Hepatic stellate cell (primary cell): Measurements from ENCODE around the gene GNA12.
"Not testable (repeated sequence)": the region's sequence is repeated elsewhere in the genome, so short reads cannot be mapped to it uniquely, and the experiment has no call there.

ENCODE experiments used
- DNase-seq: peaks from one replicate; pipeline ENCODE4 v3.0.0; 2011; ENCODE audit warnings: low spot score

Gene GNA12

GRCh38 chr7:2751086-2751485 lies 93.0 kb downstream of the GNA12 start:
- DNase-seq: no peak

- DNase-seq: no peak
Observed at GRCh38 chr7:2750004-2750407, 94.1 kb downstream of the GNA12 start.

- DNase-seq: not testable (repeated sequence)
Observed at GRCh38 chr7:2748684-2749083, 95.4 kb downstream of the GNA12 start.

- DNase-seq: not testable (repeated sequence)
Observed at GRCh38 chr7:2743523-2744185, 100.5 kb downstream of the GNA12 start.

GRCh38 chr7:2738766-2739549 lies 105.2 kb downstream of the GNA12 start:
- no peak for DNase-seq

GRCh38 chr7:2737771-2738540 lies 106.2 kb downstream of the GNA12 start:
- DNase-seq: no peak

- not testable (repeated sequence) for DNase-seq
Observed at GRCh38 chr7:2737005-2737743, 106.9 kb downstream of the GNA12 start.

GRCh38 chr7:2736411-2736914 lies 107.6 kb downstream of the GNA12 start:
- DNase-seq: no peak

- DNase-seq: no peak
Observed at GRCh38 chr7:2735744-2736143, 108.4 kb downstream of the GNA12 start.

GRCh38 chr7:2734751-2735571 lies 109.1 kb downstream of the GNA12 start:
- DNase-seq: no peak

- DNase-seq: no peak
Observed at GRCh38 chr7:2734084-2734686, 109.9 kb downstream of the GNA12 start.

GRCh38 chr7:2732959-2733584 lies 111.0 kb downstream of the GNA12 start:
- DNase-seq: no peak

GRCh38 chr7:2732388-2732787 lies 111.7 kb downstream of the GNA12 start:
- no peak for DNase-seq

GRCh38 chr7:2730846-2731770 lies 113.0 kb downstream of the GNA12 start:
- DNase-seq: no peak

- no peak for DNase-seq
Observed at GRCh38 chr7:2729893-2730716, 114.0 kb downstream of the GNA12 start.

- no peak for DNase-seq
Observed at GRCh38 chr7:2729031-2729892, 114.8 kb downstream of the GNA12 start.
